Fibroblast of peridontal ligament (primary cell): ENCODE measurements around the gene TRAP1.

ENCODE experiments used
- DNase-seq: peaks from one replicate; pipeline ENCODE4 v3.0.0-alpha.2; 2010; ENCODE audit errors: extremely low read depth

The TRAP1 gene

DNA sequence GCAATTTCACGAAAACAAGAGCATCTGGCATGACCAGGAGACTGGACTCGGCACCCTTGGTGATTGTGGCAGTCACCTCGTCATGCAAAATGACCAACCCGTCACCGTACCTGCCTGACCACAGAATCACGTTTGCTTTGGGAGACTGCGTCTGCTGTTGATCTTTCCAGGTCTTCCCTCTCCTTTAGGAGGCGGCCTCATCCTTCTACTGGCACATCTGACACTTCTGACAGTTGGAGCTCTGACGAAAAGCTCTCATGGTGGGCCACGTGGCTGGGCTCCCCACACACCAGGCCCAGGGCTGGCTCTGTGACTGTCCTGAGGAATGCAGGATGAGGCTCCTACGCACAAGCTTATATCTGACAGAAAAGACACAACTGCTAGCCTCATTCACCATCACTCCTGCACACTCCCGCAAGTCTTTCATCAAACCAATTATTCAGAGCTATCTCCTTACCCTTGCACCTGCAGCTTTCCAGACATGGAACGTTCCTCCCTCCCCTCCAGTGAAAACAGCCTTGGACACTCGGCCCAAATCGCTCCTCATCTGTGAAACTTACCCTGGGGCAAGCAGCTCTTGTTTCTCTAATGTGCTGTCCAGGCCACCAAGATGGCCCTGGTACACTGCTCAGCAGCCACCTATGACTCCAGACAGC, 3.6 kb downstream of the TRAP1 start:
- DNase-seq, result no peak

DNA sequence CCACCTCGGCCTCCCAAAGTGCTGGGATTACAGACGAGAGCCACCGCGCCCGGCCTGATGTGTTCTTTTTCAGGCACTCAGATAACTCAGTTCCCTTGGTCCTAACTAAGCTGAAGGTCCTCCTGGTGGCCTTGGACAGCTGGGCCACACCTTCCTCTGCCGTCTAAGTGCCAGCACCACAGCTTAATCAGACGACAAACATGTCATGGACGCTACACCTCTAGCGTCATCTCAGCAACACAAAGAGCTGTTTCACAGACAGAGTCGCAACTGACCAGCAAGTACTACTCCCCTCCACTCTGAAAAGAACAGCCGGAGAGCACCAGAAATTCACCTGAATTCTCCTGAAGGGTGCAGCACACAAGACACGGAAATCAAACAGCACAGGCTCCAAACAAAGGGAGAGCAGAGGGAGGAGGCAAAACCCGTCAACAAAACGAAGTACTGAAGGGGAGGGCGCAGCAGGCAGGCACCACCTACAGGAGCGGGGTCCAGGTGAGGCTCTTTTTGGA, 4.4 kb downstream of the TRAP1 start:
- no peak for DNase-seq

DNA sequence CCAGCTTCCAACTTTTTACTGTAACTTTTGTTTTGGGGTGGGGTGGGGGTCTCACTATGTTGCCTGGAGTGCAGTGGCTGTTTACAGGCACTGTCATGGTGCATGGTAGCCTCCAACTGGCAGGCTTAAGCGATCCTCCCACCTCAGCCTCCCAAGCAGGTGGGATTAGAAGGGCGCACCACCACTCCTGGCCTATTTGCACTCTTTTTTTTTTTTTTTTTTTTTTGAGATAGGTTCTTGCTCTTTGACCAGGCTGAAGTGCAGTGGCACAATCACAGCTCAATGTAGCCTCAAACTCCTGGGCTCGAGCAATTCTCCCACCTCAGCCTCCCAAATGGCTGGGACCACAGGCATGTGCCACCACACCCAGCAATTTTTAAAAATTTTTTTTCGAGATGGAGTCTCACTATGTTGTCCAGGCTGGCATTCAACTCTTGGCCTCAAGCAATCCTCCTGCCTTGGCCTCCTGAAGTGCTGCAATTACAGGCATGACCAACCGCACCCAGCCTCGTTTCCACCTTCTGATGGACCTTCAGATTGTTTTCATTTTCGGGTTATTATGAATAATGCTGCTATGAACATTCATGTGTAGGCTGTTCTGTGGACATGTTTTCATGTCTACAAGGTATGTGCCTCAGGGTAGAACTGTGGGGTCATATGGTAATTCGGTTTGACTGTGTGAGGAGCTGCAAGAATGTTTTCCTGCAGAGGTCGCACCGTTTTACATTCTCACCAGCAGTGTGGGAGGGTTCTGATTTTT, 10.9 kb downstream of the TRAP1 start:
- DNase-seq, result no peak

DNA sequence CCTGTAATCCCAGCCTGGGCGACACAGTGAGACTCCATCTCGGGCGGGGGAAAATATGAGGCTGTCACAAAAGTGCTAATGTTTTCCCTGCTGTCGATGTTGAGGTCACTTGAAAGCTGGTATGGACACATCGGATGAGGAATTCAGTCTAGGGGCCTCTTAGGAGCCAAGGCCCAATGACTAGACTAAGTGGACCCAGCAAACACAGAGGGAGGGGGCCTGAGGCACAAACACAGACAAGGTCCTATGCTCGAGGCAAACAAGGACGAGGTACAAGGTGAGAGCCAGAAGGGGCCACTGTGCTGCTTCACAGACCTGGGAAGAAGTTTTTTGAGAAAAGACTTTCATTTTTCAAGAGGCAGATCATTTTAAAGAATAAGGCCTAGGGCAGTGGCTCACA, 15.2 kb downstream of the TRAP1 start:
- no peak for DNase-seq

DNA sequence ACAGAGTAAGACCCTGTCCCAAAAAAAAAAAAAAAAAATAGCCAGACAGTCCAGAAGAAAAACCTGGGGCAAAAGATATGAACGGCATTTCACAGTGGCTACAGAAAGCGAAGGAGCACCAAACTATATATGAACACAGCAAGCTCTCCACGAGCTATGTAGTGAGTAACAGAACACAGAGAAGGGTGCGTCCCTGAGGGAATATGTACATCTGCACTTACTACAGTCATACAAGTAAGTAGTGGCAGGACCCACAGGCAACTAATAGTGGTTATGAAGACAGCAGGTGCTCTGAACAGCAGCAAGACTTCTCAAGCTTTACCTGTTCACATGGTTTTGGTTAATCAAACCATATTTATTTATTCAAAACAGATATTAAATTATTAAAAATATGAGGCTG, 15.8 kb downstream of the TRAP1 start:
- DNase-seq, result no peak

DNA sequence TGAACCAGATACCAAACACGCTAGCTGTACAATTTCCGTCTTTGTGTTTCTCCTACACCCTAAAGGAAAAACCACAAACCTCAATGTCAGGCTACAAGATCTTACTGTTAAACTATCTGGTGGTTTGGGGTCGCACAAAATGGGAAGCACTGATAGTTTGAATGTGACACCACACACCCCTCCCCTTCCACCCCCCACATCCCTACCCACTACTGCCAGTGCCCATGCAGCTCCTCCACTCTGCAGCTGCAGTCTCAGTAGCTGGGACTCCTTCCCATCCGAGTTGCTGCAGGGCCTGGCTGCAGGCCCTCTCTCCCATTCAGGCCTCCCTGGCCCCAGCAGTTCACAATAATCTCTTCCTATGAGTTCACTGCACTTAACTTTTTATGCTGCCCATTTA, 18.4 kb downstream of the TRAP1 start:
- DNase-seq, result peak; percentile 3

DNA sequence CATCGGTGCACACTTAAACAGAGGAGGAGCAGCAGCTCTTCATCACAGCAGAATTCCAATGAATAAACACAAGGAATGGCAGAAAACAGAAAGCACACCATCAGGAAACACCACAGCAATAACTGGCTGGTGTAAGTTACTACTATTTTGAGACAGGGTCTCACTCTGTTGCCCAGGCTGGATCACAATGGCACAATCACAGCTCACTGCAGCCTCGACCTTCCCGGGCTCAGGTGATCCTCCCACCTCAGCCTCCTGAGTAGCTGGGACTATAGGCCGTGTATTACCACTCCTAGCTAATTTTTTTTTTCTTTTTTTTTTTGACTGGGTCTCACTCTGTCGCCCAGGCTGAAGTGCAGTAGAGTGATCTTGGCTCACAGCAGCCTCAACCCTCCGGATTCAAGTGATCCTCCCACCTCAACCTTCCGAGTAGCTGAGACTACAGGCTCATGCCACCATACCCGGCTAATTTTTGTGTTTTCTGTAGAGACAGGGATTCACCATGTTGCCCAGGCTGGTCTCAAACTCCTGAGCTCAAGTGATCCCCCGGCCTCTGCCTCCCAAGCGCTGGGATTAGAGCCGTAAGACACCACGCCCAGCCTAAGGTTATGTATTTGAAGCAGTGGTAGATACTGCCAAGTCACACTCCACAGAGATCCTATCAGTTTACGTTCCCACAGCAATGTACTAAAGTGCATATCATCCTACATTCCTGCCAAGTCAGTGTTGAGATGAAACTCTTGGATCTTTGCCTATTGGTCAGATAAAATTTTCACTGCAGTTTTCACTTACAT, 20.7 kb downstream of the TRAP1 start:
- peak; percentile 90 for DNase-seq

DNA sequence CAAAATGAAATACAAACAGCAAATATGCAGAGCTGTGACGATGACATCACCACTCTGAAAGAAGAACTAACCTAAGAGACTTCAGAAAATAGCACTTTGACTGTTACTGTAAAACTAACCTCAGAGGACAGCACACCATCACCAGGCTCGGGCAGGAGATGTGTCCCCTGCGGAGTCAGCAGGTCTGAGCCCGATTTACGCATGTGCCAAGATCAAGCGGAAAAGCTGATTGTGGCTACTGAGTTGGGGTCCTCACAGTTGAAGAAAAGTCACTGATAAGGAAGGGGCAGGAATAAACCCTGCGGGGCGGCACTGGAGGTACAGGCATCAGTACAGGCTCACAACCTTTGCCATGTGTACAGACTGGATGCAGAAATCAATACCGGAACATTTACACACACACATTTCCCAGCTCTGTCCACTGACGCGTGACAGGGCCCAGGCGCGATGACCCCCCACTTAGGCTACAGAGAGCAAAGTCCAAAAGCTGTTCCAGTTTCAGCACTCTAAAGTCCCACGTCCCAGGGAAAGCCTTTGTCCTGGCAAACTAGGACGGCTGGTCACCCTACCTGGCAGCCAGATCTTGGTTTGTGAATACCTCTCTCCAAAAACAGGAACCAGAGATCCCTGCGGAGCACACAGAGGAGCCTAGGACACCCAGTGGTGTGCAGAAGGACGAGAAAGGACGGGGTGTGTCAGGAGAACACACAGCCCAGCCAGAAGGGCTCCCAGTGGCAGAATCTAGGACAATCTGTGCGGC, 21.5 kb downstream of the TRAP1 start:
- DNase-seq, result no peak

DNA sequence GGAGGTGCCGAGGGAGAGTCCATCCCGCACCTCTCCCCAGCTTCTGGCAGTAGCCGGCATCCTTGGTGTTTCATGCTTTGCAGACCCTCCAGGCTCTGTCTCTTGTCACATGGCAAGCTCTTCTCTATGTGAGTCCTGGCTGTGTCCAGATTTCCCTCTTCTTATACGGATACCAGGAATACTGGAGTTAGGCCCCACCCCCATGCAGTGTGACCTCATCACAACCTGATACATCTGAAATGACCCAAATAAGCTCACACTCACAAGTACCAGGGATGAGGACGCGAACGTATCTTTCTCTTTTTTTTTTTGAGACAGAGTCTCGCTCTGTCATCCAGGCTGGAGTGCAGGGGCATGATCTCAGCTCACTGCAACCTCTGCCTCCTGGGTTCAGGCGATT, 23.3 kb downstream of the TRAP1 start:
- DNase-seq, result no peak

DNA sequence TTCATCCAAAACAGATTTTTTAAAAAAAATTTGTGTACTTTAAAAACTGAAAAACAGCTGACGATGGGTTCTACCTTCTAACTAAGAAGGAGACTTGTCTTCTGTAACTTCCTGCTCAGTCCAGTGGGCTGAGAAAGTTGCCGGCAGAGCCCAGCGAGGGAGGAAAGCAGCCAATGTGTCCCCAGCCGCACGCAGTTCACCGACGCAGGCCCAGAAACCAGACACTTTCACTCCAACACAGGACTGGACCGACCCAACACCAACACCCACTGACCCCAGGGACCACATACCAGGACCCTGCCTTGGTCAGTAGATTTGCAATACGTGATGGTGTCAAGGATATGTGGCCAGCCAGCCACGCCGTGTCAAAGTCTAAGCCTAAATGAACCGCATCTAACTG, 25.6 kb downstream of the TRAP1 start:
- DNase-seq, result peak; percentile 5

DNA sequence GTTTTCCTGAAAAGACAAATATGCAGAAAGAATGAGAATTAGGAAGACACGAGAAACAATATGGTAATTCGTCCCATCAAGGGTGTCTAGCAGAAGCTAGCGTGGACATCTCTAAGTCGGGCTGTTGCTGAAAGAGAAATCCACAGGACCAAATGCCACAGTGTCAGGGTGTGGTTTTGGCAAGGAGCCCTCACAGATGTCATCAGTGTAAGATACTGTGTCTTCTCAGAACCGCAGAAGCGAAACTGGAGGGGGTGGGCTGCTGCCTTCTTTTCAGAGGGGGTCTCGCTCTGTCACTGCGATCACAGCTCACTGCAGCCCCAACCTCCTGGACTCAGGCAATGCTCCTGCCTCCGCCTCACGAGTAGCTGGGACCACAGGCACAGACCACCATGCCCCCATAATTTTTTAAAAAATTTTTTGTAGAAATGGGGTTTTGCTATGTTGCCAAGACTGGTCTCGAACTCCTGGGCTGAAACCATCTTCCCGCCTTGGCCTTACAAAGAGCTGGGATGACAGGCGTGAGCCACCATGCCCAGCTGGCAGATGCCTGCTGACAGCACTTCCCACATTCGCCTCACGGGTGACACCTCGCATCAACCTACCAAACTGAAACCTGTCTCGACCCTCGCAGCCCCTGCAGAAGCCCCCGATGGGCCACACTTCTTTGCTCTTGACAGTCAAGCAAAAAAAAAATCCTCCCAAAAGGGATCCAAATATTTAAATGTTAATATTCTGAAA, 26.2 kb downstream of the TRAP1 start:
- DNase-seq, result peak; percentile 44

DNA sequence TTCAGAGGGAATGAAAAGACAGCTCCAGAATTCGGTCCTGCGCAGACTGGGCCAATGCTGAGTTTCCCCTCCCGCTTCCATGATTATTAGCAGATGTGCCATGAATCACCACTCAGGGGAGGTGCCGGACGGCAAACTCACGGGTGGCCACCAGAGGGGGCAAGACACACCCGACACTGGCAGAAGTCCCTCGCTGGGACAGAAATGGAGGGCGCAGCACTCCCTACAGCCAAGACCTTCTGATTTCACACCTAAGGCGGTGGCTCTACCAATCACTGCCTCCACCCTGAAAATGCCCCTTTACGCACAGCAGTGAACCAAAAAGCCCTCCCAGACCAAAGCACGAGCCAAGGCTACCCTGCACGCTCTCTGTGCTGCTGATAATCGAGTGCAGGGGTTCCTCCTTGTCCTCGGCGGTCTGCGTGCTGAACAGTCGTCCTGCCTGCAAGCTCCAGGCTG, 26.8 kb downstream of the TRAP1 start:
- DNase-seq, result peak; percentile 98

DNA sequence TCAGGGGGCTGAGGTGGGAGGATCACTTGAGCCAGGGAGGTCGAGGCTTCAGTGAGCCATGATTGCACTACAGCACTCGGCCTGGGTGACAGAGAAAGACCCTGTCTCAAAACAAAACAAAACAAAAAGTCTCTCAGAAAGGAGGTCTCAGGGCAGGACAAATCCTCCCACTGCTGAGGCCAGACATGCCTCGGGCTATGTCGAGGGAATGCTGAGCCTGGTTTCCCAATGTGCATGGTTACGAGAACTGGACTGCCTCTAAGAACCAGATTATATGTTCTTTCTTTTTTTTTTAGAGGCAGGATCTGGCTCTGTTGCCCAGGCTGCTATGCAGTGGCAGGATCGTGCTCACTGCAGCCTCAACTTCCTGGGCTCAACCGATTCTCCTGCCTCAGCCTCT, 27.6 kb downstream of the TRAP1 start:
- peak; percentile 5 for DNase-seq

DNA sequence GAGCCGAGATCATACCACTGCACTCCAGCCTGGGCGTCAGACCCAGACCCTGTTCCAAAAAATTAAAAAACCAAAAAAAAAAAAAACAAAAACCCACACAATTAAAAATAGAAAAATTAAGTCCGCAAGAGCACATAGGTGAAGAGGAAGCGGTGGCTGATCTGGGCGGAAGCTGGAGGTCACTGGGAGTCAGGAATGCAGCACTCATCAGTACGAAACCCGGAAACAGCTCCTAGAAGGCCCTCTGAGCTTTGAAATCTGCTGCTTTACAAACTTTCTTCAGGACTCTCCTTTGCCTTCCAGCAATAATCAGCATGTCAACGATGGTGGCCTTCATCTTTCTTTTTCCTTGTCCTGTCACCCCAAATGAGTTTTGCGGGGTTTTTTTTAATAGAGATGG, 29.5 kb downstream of the TRAP1 start:
- DNase-seq, result no peak

DNA sequence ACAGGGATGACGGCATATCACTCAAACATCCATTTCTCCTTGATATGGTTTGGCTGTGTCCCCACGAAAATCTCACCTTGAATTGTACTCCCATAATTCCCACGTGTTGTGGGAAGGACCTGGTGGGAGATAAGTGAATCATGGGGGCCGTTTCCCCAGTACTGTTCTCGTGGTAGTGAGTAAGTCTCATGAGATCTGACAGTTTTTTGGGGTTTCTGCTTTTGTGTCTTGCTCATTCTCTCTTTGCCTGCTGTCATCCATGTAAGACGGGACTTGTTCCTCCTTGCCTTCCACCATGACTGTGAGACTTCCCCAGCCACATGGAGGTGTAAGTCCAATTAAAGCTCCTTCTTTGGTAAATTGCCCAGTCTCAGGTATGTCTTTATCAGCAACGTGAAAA, 30.3 kb downstream of the TRAP1 start:
- no peak for DNase-seq

DNA sequence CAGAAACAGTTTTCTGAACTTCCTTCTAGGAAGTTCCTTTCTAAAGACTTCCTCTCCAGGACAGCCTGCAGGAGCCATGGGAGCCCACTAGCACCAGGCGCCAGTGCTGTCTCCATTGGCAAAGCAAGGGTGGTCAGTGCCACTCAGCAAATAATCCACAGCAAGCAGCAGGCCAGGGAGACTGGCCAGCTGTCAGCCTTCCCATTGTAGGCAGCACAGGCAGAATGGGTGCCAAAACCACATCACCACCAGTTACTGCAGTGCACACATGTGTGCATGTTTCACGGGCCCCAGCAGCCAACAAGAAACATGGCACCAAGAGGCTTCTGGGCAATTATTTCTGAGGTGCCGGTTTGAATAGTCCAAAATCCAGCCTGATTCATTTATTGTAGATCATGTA, 36.1 kb downstream of the TRAP1 start:
- DNase-seq, result peak; percentile 45

DNA sequence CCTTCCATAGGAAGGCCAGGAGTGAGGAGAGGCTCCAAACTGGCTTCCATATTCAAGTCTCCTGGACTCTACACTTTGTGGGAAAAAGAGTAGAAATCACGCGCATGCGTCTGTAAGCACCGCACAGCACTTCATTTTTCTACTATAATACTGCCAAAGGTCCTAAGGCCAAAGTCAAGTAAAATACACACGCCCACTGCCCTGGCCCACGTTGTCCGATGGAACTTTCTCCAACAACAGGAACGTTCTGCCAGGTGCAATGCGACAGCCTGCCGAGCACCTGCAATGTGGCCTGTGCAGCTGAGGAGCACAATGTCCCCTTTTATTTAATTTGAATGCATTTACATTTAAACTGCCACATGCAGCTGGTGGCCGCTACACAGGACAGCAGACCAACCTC, 39.3 kb downstream of the TRAP1 start:
- no peak for DNase-seq

DNA sequence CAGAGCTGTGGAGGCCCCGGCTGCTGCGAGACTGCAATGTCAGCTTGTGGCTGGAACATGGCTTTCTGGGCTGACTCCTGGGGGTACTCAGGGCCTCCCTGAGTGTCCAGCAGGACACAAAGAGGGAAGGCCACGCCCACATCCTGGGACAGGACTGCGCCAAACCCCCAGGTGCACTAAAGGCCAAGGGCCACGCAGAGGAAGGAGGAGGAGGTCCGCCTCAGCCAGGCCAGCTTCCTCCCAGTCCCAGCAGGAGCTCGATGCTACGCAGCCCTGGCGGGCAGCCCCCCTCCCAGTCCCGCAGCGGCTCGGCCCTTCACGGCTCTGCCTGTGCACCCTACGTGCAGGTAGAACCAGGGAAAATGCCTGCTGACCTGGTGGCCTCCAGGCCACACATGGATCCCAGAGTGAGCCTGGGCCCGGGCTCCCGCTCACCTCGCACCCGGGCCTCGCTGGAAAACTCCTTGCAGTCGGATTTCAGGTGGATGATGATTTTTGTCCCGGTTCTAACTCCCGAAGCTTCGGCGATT, 41.7 kb downstream of the TRAP1 start:
- DNase-seq, result no peak

DNA sequence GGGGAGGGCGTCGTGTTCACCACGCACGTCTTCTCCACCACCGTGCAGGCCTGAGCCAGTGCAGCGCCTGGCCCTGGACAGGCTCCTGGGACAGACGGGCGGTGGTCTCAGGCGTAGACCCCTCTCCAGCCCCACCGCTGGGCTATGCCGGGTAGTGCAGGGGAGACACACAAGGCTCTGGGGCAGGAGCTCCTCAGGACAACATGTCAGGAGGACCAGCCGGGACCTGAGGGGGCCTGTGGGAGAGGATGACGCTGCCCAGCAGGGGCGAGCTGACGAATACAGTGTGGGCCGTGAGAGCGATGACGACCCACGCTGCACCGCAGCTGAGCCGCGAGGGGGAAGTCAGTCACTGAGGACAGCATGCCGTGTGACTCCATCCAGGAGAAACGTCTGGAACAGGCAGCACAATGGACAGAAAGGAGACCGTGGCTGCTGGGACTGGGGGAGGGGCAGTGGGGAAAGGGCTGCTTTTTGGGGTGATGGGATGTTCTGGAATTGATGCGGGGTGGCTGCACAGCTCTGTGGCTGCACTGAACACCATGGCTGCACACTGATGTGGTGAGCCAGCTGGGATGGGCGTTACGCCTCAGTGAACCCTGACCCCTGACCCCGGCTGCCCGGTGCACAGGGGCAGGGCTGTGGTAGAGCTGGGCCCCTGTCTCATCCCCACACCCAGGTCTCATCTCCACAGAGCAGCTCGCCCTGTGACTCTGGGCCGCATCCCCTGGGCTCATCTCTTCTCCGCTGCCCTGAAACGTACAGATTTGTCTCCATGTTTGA, 42.6 kb downstream of the TRAP1 start:
- no peak for DNase-seq
